ENCODE data around the gene TCTN2.

DNA sequence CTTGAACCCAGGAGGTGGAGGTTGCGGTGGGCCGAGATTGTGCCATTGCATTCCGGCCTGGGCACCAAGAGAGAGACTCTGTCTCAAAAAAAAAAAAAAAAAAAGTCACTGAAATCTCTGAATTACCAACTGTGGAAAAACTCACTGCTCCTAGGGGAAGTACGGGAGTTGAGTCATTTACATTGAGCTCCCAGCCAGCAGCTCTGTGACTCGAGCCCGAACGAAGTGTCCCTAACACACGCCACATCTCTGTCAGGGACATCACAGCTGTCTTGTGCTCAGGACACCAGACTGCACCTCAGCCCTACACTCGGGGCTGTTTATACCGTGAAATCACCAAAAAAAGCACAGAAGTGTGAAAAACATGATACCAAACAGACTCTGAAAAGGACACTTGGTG is 62.3 kb downstream of the TCTN2 start:
- TF ChIP-seq, protein P1, sequence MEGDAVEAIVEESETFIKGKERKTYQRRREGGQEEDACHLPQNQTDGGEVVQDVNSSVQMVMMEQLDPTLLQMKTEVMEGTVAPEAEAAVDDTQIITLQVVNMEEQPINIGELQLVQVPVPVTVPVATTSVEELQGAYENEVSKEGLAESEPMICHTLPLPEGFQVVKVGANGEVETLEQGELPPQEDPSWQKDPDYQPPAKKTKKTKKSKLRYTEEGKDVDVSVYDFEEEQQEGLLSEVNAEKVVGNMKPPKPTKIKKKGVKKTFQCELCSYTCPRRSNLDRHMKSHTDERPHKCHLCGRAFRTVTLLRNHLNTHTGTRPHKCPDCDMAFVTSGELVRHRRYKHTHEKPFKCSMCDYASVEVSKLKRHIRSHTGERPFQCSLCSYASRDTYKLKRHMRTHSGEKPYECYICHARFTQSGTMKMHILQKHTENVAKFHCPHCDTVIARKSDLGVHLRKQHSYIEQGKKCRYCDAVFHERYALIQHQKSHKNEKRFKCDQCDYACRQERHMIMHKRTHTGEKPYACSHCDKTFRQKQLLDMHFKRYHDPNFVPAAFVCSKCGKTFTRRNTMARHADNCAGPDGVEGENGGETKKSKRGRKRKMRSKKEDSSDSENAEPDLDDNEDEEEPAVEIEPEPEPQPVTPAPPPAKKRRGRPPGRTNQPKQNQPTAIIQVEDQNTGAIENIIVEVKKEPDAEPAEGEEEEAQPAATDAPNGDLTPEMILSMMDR (IDR thresholded peaks at IDR 0.05) = no peak
- TF ChIP-seq EP300 (IDR thresholded peaks at IDR 0.05) (no peak), POLR2A (IDR thresholded peaks at IDR 0.05; ENCODE audit: low read depth) (no peak), POLR2AphosphoS5 (IDR thresholded peaks at IDR 0.05) (no peak)
